ENCODE measurements around the gene PRDX3.

PRDX3 gene

GRCh38 chr10:119129721-119130120 is 48.9 kb downstream of the PRDX3 start:
- no peak for DNase-seq (ENCODE audit: low read depth)

GRCh38 chr10:119125942-119126341 is 52.7 kb downstream of the PRDX3 start:
- no peak for DNase-seq (ENCODE audit: low read depth)

- no peak for DNase-seq (ENCODE audit: low read depth)
Measured at GRCh38 chr10:119120875-119121274, 57.7 kb downstream of the PRDX3 start.

GRCh38 chr10:119120413-119120867 is 58.2 kb downstream of the PRDX3 start:
- DNase-seq (ENCODE audit: low read depth): no peak

- DNase-seq (ENCODE audit: low read depth): no peak
Measured at GRCh38 chr10:119119400-119119799, 59.2 kb downstream of the PRDX3 start.

GRCh38 chr10:119118231-119118630 is 60.4 kb downstream of the PRDX3 start:
- DNase-seq (ENCODE audit: low read depth): no peak

Data from activated T-cell treated with anti-CD3 and anti-CD28 coated beads for 24 hours (primary cell).